GM19467 (cell line): Measurements from ENCODE around the gene CDHR5.
"Not testable (repeated sequence)": the region's sequence is repeated elsewhere in the genome, so short reads cannot be mapped to it uniquely, and the experiment has no call there.

Experiments
- ATAC-seq: cut with Tn5 transposase; IDR thresholded peaks from one replicate; pipeline ENCODE4 v1.9.1; 2021; ENCODE audit warnings: mild to moderate bottlenecking, moderate library complexity; ENCODE audit not compliant: unreplicated experiment

Gene CDHR5

GRCh38 chr11:590997-591396, 33.8 kb downstream of the CDHR5 start:
- ATAC-seq: no peak

- no peak for ATAC-seq
Measured at GRCh38 chr11:589798-590197, 35.0 kb downstream of the CDHR5 start.

GRCh38 chr11:587978-588380, 36.8 kb downstream of the CDHR5 start:
- ATAC-seq: no peak

- no peak for ATAC-seq
Measured at GRCh38 chr11:587546-587945, 37.2 kb downstream of the CDHR5 start.

GRCh38 chr11:586376-587316, 38.1 kb downstream of the CDHR5 start:
- ATAC-seq: no peak

- no peak for ATAC-seq
Measured at GRCh38 chr11:584287-584686, 40.5 kb downstream of the CDHR5 start.

- ATAC-seq: no peak
Measured at GRCh38 chr11:581752-582151, 43.0 kb downstream of the CDHR5 start.

GRCh38 chr11:581342-581741, 43.4 kb downstream of the CDHR5 start:
- ATAC-seq: no peak

GRCh38 chr11:579830-580601, 44.7 kb downstream of the CDHR5 start:
- ATAC-seq: no peak

- no peak for ATAC-seq
Measured at GRCh38 chr11:578276-579035, 46.3 kb downstream of the CDHR5 start.

GRCh38 chr11:577611-577894, 47.2 kb downstream of the CDHR5 start:
- ATAC-seq: no peak

- no peak for ATAC-seq
Measured at GRCh38 chr11:576811-577610, 47.7 kb downstream of the CDHR5 start.

- peak; percentile 72 for ATAC-seq
Measured at GRCh38 chr11:575996-576768, 48.6 kb downstream of the CDHR5 start, which contains the start of gene PHRF1. TSS of gene PHRF1 (plus strand) at chr11:576470. CDS start at chr11:581513, 5,043 bp downstream.

GRCh38 chr11:575313-575995, 49.3 kb downstream of the CDHR5 start:
- peak; percentile 29 for ATAC-seq

GRCh38 chr11:574632-575312, 50.0 kb downstream of the CDHR5 start:
- no peak for ATAC-seq

- not testable (repeated sequence) for ATAC-seq
Measured at GRCh38 chr11:574031-574570, 50.7 kb downstream of the CDHR5 start.

- no peak for ATAC-seq
Measured at GRCh38 chr11:573146-573759, 51.5 kb downstream of the CDHR5 start.

GRCh38 chr11:571802-572185, 53.0 kb downstream of the CDHR5 start:
- ATAC-seq: no peak
